T1000 (cell line): ENCODE data around the gene CD82.
"Not testable (repeated sequence)": the region's sequence is repeated elsewhere in the genome, so short reads cannot be mapped to it uniquely, and the experiment has no call there.

Experiments used
- DNase-seq: peaks from one replicate; lab custom pipeline; 2025; ENCODE audit warnings: mixed read lengths; lab: John Stamatoyannopoulos, UW

Gene CD82

GRCh38 chr11:44559940-44560300 is 5.5 kb upstream of the CD82 start:
- not testable (repeated sequence) for DNase-seq

- no peak for DNase-seq
These were observed 4.1 kb upstream of the CD82 start for GRCh38 chr11:44561275-44561805.

GRCh38 chr11:44561964-44562734 is 3.3 kb upstream of the CD82 start:
- no peak for DNase-seq

- no peak for DNase-seq
These were observed 2.5 kb upstream of the CD82 start for GRCh38 chr11:44562845-44563460.

DNA sequence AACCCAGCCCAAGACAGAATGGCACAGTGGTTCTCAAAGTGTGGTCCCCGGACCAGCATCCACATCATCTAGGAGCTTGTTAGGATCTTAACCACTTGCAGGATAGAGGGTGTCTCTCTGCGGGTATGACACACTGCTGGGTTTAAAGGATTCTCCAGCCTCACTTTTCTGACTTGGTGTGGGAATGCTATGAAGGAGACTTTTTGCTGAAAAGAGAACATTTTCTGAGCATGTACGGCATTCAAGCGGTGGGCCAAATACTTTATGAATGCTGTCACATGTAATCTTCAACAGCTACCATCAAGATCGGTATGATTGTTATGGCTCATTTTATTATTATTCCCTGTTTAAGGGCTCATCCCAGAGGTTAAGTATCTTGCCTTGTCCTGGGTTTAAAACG is 1.8 kb upstream of the CD82 start:
- DNase-seq = no peak

- no peak for DNase-seq
These were observed 1.3 kb upstream of the CD82 start for GRCh38 chr11:44564166-44564565.

DNA sequence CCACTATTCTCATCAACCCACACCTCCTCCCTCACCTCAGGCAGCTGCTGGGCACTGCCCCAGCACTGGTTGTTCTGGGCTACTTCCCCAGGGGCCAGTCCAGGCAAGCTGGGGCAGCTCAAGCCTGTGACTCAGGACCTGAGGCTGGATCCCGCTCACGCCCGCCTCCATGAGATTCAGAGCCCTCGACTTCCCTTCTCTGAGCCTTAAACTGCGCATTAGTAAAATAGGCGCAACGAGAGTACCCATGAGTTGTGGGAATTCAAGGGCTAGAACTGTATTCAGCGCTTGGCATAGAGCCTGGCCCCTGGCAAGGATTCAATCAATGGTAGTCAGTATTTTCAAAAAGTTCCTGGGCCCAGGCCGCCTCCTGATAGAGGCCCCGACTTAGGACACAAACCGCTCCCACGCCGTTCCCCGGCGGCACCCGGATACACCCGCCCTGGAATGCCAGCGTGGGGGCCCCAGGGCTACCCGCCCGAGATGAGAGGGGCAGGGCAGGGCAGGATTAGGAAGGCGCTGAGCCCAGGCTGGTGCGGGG is 723 bp upstream of the CD82 start:
- peak; percentile 83 for DNase-seq

DNA sequence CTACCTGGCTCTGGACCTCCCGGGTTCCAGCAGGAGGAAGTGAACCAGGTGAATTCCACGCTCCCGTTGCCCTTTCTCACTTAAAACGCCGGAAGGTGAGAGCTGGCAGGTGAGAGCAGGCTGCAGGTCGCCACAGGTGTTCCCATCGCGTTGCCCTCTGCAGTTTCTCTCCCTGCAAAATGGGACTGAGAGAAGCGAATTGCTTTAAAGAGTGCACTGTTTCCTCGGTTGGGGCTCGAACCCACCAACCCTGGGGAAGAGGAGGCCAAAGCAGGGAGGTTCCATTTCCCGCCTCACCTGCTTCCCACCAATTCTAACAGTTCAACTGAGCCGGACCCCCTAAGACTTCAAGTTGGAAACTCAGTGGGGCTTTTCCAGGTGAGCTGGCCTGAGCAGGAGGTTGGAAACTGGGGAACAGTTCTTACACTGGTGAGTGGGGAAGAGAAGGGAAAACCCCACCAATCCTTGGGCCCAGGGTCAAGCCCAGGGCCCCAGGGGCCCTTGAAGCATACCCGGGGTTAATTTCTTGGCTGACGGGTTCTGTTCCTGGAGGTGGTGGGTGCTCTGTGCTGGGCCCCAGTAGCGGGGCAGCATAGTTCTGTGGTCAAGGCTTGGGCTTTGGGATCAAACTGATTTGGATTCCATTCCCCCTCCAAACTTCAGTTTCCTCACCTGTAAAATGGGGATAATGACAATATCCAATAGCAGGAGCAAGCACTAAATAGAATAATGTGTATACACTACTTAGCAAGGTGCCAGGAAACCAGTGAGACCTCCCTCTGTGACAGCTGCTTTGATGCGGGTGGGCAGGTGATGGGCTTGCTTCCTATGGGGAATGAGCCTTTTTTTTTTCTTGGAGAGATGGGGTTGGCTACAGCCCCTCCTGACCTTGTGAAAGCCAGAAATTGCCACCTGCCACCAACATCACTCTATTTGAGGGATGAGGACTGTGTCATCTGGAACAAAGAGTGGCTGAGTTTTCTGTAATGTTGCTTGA is 788 bp downstream of the CD82 start:
- DNase-seq = no peak

DNA sequence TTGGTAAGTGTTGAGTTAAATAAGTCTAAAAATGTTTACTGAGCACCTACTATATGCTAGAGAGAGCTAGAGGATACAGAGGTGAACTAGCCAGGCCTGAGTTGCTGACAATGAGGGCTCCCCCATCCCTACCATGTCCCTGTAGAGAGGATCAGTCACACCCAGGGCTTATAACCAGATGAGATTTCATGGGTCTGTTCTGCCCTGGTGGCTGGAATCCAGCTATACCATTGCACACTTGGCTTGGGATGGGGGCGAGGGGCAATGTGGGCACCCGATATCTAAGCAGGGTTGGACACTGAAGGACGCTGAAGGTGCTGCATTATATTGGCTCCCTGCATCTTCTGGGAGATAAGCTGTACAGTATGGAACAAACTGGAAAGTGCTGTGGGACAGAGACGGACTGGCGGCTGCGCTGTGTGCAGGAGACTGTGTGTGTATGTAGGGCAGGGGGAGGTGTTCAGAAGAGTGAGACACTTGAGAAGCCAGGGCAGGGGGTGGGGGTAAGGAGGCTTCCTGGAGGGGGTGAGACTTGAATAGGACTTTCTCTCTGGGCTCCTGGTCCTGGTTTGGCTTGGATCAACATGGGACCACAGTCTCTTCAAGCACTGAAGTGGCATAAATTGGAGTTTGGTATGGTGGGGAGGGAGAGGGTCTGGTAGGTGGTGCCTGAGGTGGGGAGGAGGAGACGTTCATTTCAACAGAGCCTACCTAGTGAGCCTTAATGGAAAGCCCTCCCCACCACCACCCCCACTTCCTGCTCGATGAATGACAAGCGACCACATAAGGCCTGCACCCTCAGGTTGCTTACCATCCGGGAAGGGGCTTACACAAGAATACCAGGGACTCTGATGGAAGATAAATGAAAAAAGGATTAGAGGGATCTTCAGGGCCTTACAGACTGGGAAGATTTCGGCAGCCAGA is 1.8 kb downstream of the CD82 start:
- no peak for DNase-seq

DNA sequence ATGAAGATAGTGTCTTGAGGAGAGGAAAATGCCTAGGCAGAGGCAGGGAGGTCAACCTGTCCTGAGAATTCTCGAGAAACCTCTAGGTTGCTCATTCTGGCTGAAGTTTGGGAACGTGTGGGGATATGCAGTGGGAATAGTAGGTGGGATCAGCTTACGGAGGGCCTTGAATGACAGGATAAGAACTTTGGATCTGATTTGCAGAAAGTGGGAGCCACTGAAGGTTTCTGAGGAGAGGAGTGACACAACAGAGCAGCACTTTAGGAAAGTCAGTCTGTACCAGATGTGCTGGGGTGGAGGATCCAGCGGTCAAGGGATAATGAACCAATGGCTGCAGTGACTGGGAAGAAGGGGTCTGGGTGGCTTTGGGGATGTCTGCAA is 2.4 kb downstream of the CD82 start:
- no peak for DNase-seq

DNA sequence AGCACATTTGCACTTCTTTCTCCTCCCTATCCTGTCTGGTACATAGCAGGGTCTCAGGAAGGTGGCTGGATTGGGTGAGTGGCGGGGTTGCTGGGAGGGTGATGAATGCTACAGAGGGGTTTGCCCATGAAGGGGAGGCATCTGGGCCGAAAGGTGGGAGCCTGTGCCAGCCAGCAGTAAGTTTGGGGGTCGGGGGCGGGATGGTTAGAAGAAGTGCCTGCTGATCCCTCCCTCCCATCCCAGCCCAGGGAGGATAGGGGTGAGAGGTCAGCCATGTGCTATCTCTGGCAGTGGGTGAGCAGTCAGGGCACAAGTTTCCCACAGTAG is 2.8 kb downstream of the CD82 start:
- no peak for DNase-seq

DNA sequence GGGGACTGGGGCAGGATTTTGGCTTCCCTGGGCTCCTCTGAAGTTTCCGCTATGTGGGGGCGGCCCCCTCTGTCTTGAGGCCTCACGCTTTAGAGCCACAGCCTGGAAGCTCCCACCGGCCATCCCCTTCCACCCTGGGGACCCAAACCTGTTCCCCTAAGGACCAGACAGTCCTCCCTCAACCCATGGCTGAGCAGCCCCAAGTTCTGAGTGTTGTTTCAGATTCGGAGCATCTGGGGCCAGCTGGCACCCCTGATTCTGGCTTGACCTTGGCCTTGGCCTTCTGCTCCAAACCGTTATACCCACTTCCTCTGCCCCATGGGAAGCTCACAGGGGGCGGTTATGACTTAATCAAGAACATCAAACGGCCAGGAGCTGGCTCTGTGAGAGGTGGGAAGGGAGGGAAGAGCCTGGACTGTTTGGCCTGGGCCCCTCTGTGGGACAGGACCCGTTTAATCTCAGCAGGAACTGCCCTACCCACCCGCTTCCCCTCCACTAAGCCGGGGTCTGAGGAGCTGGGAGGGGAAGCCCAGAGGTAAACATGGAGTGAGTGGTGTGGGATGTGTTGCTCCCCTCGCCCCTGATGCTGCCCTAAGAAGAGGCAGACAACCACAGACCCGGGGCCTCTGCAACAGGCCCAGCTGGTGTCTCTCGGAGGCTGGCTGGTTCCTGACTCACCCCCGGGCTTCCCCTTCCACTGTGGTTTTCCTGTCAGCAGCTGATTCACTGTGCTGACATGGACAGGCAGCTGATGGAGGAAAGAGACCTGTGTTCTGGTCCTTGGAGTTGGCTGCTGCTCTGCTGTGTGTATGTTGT is 3.4 kb downstream of the CD82 start:
- peak; percentile 78 for DNase-seq

- no peak for DNase-seq
These were observed 5.1 kb downstream of the CD82 start for GRCh38 chr11:44570411-44571155.

DNA sequence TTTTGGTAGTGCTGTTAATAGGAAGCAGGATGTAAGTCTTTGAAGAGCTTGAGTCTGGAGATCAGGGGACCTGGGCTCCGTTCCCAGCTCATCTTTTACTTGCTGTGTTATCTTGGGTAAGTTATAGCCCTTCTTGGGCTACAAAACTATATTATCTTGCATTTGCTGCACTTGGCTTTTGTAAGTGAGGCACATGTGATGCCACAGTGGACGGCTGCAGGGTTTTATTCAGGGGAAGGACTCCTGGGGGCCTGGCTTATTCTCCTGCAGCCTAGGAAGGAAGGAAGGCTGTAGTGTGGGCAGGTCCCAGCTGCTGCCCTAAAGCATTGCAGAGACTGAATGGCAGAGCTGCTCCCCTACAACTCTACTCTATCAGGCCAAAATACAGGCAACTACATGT is 6.4 kb downstream of the CD82 start:
- DNase-seq = no peak

DNA sequence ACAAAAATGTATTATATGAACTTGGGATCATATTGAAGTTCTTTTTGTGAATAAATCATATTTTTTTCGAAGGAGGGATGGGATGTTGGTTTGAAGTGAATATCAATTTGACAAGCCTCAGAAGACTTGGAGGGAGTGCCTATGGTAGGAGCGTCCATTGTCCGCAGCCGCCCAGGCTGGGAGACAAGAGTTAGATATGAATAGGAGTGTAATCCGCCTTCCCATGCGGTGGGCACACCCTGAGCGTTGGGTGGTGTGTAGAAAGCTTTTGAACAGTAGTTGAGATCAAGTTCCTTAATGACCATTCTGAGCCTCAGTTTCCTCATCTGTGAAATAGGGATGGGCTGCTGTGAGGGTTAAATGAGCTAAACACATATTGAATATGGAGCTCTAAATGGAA is 7.0 kb downstream of the CD82 start:
- no peak for DNase-seq

DNA sequence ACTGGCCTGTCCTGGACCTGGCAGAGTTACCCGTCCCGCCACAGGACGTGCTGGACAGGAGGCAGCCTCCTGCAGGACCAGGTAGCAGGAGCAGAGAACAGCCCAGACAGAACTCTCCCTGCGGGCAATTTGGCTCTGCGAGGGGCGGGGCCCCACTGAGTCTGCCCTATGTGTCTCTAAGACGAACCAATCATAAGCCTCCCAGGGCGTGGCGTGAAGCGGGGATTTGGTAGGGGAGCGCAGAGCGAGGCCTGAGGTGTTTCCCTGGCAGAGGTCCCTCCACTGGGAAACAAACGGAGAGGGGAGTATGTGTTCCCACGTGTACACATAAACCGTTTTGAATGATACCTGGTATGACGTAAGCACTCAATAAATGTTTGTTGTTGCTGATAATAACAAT is 7.4 kb downstream of the CD82 start:
- no peak for DNase-seq

GRCh38 chr11:44573333-44573732 is 7.9 kb downstream of the CD82 start:
- no peak for DNase-seq

GRCh38 chr11:44574610-44575287 is 9.3 kb downstream of the CD82 start:
- DNase-seq = no peak

- no peak for DNase-seq
These were observed 9.8 kb downstream of the CD82 start for GRCh38 chr11:44575288-44575672.
